Neural crest cell (in vitro differentiated cells): Measurements from ENCODE around the gene RIPK3. TPM values are rescaled to one million over a fixed set of nuclear protein-coding genes. Genes with fewer than 3 reads are reported as not detected.

Source experiments
- DNase-seq: peaks from one replicate; pipeline ENCODE4 v3.0.0; 2021; ENCODE audit warnings: low read depth, mixed read lengths, low spot score
- H3K27ac Mint-ChIP-seq: one replicate; pipeline ENCODE4 v1.8.0; 2021; ENCODE audit warnings: mild to moderate bottlenecking, mixed read lengths; ENCODE audit not compliant: unreplicated experiment
- H3K27me3 Mint-ChIP-seq: 2 replicates; pipeline ENCODE4 v1.8.0; 2021; ENCODE audit warnings: low read depth, mild to moderate bottlenecking, mixed read lengths
- H3K36me3 Mint-ChIP-seq: 2 replicates; pipeline ENCODE4 v1.8.0; 2021; ENCODE audit warnings: low read depth, mild to moderate bottlenecking, mixed read lengths
- H3K4me1 Mint-ChIP-seq: 2 replicates; pipeline ENCODE4 v1.8.0; 2021; ENCODE audit warnings: mixed read lengths
- H3K4me3 Mint-ChIP-seq: one replicate; pipeline ENCODE4 v1.8.0; 2021; ENCODE audit warnings: mild to moderate bottlenecking, mixed read lengths
- H3K9me3 Mint-ChIP-seq: 2 replicates; pipeline ENCODE4 v1.8.0; 2021; ENCODE audit warnings: mixed read lengths
- CTCF ChIP-seq: fragments of 200-600 bp; sonication (generic); conservative IDR thresholded peaks from 2 replicates; pipeline ENCODE4 v1.5.0; 2021; ENCODE audit warnings: antibody characterized with exemption, mild to moderate bottlenecking
- total RNA-seq: library from RNA; stranded (reverse); gene quantifications from 2 replicates; pipeline ENCODE4 v1.2.1, GENCODE V29; 2021

RIPK3 gene
- total RNA-seq, 1 donor from 2014 or later: not detected

DNA sequence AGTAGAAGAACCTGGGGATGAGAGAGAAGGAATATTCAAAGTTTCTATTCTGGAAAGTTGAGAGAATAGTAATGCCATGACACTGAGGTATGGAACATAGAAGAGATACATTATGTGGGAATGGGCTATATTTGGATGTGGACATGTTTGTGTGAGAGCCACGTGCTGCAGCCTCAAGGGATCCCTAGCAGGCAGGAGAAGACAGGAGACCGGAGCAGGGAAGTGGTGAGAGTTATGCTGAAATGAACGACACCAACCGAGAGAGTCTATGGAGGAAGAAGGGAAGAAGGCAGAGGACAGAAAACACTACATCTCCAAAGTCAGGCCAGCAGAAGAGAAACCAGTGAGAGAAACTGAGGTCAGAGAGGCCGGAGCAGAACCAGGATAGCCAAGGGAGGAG lies 10.0 kb upstream of the RIPK3 start:
- H3K27ac Mint-ChIP-seq: no peak overlapping the region
- H3K27me3 Mint-ChIP-seq: peaks cover 89% of the 10 kb centered on the region
- no peak for TF ChIP-seq CTCF
- DNase-seq: no peak
- no peak overlapping the region for H3K4me3 Mint-ChIP-seq
- H3K9me3 Mint-ChIP-seq: no peaks in the 10 kb centered on the region
- H3K36me3 Mint-ChIP-seq: no peaks in the 10 kb centered on the region
- no peaks in the 10 kb centered on the region for H3K4me1 Mint-ChIP-seq

- Mint-ChIP-seq H3K4me1 (no peaks in the 10 kb centered on the region), H3K4me3 (no peak overlapping the region), H3K36me3 (no peaks in the 10 kb centered on the region), H3K27me3 (peaks cover 91% of the 10 kb centered on the region), H3K27ac (no peak overlapping the region), H3K9me3 (no peaks in the 10 kb centered on the region)
- TF ChIP-seq CTCF: no peak
- no peak for DNase-seq
Measured at GRCh38 chr14:24348186-24348585, 8.4 kb upstream of the RIPK3 start.

- no peak overlapping the region for H3K4me3 Mint-ChIP-seq
- no peaks in the 10 kb centered on the region for H3K9me3 Mint-ChIP-seq
- H3K27me3 Mint-ChIP-seq: peaks cover 90% of the 10 kb centered on the region
- no peak overlapping the region for H3K27ac Mint-ChIP-seq
- DNase-seq: no peak
- no peaks in the 10 kb centered on the region for H3K4me1 Mint-ChIP-seq
- no peaks in the 10 kb centered on the region for H3K36me3 Mint-ChIP-seq
- TF ChIP-seq CTCF: no peak
Measured at GRCh38 chr14:24347134-24347533, 7.3 kb upstream of the RIPK3 start.

DNA sequence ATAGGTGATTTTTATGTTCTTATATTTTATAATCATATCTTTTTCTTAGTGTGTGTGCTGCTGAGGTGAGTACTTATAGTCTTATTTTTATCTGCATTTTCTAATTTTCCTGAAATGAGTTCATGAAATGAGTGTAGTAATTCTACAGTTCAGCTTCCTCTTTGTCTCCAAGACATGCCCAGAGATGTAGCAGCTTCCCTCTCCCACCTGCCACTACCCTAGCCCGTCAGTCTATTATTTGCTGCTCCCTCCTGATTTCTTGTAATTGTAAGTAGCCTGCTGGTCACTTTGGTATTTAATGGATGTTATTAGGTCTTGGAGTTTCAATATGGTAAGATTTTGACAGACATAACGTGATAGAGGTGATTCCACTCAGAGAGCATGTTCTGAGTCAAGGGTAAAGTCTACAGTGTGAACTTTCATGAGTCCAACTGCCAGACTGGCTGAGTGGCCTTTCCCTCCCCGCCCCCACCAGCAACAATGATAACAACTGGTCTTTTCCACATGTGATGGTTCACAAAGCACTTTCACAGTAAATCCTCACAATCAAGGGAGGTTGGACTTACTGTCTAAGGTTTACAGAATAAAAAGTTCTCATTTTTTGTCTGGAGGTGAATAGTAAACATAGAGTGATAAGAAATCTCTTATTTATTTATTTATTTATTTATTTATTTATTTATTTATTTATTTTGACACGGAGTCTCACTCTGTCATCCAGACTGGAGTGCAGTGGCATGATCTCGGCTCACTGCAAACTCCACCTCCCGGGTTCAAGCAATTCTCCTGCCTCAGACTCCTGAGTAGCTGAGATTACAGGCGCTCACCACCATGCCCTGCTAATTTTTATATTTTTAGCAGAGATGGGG lies 4.2 kb upstream of the RIPK3 start:
- no peak for TF ChIP-seq CTCF
- Mint-ChIP-seq H3K9me3 (no peaks in the 10 kb centered on the region), H3K27ac (no peak overlapping the region), H3K27me3 (peaks cover 88% of the 10 kb centered on the region), H3K4me3 (no peak overlapping the region), H3K4me1 (no peaks in the 10 kb centered on the region), H3K36me3 (no peaks in the 10 kb centered on the region)
- DNase-seq: no peak

GRCh38 chr14:24342889-24343288 lies 3.1 kb upstream of the RIPK3 start:
- no peak for TF ChIP-seq CTCF
- Mint-ChIP-seq H3K27ac (no peak overlapping the region), H3K4me3 (no peak overlapping the region), H3K4me1 (no peaks in the 10 kb centered on the region), H3K36me3 (no peaks in the 10 kb centered on the region), H3K9me3 (no peaks in the 10 kb centered on the region), H3K27me3 (peaks cover 90% of the 10 kb centered on the region)
- DNase-seq: no peak
